Fibroblast of skin of left quadriceps (primary cell): ENCODE data around the gene DLG2.
"Not testable (repeated sequence)": the region's sequence is repeated elsewhere in the genome, so short reads cannot be mapped to it uniquely, and the experiment has no call there.

Experiments
- DNase-seq, 2 experiments: peaks; one replicate each; pipeline ENCODE4 v3.0.0-alpha.2; 2013; ENCODE audit warnings: low read depth in 2 of 2

Gene DLG2

DNA sequence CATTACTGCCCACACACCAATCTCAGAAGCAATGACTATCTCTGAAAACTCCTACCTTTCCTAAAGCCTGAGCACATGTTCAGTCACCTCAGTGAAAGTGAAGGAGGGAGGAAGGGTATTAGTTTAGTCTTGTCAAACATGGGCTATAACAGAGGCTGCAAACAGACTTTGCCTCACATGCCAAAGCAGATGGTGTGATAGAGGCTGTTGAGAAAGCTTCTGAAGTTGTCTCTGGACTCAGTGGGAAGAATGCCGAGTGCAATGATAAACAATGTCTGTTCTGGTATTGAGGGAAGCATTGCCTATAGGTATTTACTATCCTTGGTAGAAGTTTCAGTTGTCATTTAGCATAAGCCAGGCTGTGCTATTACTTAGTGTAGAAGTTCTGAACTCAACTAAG, 2026.5 kb downstream of the DLG2 start:
- DNase-seq: no peak

DNA sequence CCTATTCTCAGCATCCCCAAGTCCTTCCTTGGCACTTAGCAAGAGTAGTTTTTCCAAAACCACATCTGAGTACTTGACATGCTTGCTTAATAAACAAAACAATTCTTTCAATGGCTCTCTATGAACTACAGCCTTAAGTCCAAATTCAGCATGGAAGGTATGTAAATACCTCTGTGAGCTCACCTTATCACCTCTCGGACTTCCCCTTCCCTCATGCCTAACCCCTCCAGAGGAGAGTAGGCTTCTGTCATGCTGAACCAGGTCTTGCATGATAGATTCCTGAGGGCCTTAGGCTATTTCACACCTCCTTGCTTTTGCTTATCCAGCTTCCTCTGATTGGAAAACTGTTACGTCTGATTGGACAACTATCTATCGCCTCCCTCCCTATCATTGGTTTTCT, 2028.1 kb downstream of the DLG2 start:
- no peak for DNase-seq

- DNase-seq: not testable (repeated sequence)
These were observed 2039.3 kb downstream of the DLG2 start for GRCh38 chr11:83587797-83588196.

- DNase-seq: peak; percentile 32 to 36
These were observed 2043.3 kb downstream of the DLG2 start for GRCh38 chr11:83583757-83584366.

- DNase-seq: peak in 1 of 2 experiments; percentile 21
These were observed 2052.6 kb downstream of the DLG2 start for GRCh38 chr11:83574519-83574918.

GRCh38 chr11:83572581-83573496, 2054.3 kb downstream of the DLG2 start:
- DNase-seq: peak; percentile 45 to 52

GRCh38 chr11:83571302-83571701, 2055.8 kb downstream of the DLG2 start:
- peak in 1 of 2 experiments; percentile 27 for DNase-seq

DNA sequence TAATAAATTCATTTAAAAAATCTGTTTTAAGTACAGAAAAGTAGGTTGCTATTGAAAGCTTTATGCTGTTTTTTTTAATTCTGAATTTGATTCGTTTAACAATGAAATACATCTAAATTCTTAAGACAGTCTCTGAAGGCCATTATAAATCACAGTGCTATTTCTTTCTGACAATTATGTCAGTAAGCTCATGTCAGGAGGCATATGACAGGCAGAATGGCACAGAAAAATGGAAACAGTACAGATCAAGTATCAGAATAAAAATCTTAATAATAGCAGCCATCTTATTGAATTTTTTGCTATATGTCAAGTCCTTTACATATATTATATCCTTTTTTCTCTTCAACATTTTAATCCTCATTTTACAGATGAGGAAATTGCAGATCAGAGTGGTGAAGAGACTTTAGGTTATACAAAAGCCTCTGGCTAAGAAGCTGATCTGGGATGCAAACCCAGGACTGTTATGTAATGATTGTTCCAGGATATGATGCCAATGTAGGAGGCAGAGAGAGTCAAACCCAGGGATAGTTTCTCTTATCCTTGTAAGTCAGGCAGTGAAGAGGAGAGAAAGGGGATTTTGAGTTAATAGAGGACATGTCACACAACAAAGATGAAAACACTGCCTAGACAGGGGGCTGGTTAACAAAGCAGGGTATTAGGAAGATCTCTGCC, 2057.9 kb downstream of the DLG2 start:
- DNase-seq: no peak

DNA sequence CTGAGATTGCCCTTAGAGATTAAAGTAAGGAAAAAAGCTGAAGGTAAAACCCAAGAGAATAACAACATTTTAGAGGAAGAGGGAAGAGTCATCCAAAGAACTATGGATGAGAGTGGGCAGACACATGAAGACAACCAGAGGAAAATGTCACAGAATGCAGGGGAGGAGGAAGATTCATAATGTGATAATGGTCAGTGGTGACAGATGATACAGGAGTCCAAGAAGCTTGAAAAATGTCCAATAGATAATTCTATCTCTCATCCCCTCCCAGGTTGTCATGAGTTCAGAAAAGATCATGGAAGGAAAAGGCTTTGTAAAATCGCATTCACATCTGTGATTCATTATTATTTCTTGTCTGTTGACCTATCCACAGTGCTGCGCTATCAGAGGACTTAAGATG, 2058.6 kb downstream of the DLG2 start:
- DNase-seq: no peak

DNA sequence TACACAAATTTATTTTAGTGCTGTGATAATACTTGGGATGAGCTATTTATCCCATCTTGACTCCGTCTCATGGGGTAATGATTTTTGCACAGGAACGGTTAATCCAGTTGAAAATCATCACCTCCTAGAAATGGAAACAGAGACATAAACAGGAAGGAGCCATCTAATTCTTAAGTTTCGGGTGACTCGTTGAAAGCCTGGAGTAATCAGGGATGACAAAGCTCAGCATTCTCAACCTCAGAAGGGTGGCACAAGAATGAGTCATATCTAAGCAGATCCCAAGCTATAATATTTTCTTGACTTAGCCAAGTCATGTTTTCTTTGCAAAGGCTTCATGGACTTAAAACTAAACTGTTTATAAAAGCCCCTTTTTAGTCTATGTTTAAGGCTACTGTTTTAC, 2060.2 kb downstream of the DLG2 start:
- peak; percentile 24 to 31 for DNase-seq

GRCh38 chr11:83564870-83565269, 2062.3 kb downstream of the DLG2 start:
- DNase-seq: no peak

GRCh38 chr11:83558281-83558680, 2068.9 kb downstream of the DLG2 start:
- no peak for DNase-seq

DNA sequence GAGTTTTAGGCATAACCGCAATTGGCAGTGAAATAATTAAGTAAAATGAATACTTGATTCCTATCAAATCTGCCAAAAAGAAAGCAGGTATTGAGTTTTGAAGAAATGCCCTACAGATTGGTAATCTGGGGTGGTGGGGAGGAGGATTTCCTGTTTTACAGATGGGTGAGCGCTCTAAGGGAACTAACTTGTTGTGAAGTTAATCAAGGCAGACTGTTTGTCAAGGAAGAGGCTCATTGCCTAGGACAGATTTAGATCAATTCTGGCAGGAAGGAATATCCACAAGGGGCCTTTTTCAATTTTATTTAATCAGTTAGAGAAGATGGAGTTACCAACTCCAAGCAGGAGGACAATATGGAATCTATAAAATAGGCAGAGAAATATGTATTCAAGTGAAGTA, 2069.5 kb downstream of the DLG2 start:
- DNase-seq: no peak

GRCh38 chr11:83554876-83555275, 2072.3 kb downstream of the DLG2 start:
- DNase-seq: peak; percentile 59 to 62

DNA sequence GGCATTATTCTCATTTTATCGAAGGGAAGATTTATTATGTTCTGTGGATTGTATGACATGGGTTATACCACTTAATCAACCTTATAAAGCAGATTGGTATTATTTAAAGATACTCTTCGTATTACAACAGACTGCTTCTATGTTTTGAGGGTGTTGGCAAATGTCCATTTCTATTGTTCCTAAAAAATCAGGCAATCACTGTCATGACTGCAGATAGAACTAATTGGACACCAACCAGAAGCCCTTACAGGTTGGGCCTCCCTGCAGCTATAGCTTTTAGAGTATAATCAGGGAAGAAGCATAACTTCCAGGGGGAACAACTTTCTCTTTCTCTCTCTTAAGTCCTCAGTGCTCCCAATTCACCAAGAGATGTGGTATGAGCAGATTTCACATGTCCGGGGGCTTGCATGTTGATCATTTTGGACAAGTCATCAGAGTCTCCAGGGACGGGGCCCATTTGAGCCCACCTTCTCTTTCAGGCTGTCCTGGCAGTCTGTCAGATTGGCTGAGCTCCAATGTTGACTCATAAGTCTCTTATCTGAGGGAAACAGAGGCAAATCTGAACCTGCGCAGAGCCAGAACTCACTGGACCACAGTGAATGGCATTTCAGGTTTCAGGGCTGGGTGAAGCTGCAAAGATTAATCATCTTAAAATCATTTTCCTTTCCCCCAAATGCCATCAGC, 2077.0 kb downstream of the DLG2 start:
- DNase-seq: no peak

DNA sequence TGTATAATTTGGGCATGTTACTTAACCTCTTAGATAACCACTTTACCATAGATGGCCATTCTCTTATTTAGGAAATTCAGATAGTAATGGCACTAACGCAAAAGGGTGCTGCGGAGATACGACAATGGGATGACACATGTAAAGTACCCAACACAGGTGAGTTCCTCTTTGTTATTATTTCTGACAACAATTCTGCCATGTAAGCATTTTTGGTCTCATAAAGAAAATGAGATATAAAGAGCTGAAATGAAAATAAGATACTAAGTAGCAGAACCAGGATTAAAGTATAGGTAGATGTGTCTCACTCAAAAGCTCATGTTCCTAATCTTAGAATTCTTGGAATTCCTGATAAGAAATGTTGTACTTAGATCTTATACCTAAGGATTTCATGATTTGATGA, 2080.8 kb downstream of the DLG2 start:
- DNase-seq: no peak

- DNase-seq: no peak
These were observed 2081.5 kb downstream of the DLG2 start for GRCh38 chr11:83545494-83546260.

GRCh38 chr11:83544846-83545245, 2082.3 kb downstream of the DLG2 start:
- no peak for DNase-seq

DNA sequence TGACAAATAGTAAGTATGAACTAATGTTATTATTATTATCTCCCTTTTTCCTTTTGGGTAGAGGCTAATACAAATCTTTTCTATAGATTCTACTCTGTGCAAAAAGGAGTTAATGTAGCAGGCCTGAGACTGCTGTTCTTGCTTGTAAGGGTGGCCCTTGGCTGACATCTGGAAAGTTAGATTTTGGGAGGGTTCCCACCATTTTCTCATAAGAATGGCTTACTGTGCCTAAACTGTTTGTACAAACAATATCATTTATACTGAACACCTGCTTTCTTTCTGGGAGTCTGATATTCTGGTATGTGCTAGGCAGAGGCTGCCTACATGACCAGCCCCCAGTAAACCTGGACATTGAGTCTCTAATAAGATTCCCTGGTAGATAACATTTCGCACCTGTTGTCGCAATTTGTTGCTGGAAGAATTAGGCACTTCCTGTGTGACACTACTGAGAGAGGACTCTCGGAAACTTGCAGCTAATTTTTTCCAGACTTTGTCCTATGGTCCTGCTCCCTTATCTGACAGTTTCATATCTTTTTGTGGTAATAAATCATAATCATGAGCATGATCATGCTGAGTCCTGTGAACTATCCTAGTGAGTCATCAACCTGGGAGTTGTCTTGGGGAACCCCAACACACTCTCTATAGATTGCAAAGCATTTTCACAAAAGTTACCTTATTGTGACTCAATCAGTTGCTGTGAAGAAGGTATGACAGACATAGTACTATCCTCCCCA, 2083.3 kb downstream of the DLG2 start:
- DNase-seq: no peak

GRCh38 chr11:83542861-83543260, 2084.3 kb downstream of the DLG2 start:
- DNase-seq: no peak

GRCh38 chr11:83540728-83541127, 2086.4 kb downstream of the DLG2 start:
- DNase-seq: no peak
